Nephron (organoid): ENCODE results near the gene TGM3.

ENCODE experiments used
- H3K27ac Mint-ChIP-seq, 3 experiments: 2 replicates each; pipeline ENCODE4 v1.8.0; 2020; ENCODE audit warnings: mixed read lengths in 3 of 3, mild to moderate bottlenecking in 2 of 3, moderate library complexity in 1 of 3
- H3K27me3 Mint-ChIP-seq: 2 replicates; pipeline ENCODE4 v1.8.0; 2021; ENCODE audit warnings: low read depth, mild to moderate bottlenecking, moderate library complexity, mixed read lengths
- H3K36me3 Mint-ChIP-seq: 2 replicates; pipeline ENCODE4 v1.8.0; 2020; ENCODE audit warnings: low read depth, mixed read lengths
- H3K4me1 Mint-ChIP-seq: 2 replicates; pipeline ENCODE4 v1.8.0; 2020; ENCODE audit warnings: mixed read lengths
- H3K4me3 Mint-ChIP-seq, 3 experiments: 2 replicates each; pipeline ENCODE4 v1.8.0; 2020; ENCODE audit warnings: mild to moderate bottlenecking in 3 of 3, mixed read lengths in 3 of 3, moderate library complexity in 2 of 3
- H3K9me3 Mint-ChIP-seq: 2 replicates; pipeline ENCODE4 v1.8.0; 2020; ENCODE audit warnings: mixed read lengths
- CTCF ChIP-seq, 3 experiments: fragments of 200-600 bp; sonication (generic); IDR thresholded peaks; one replicate each; pipeline ENCODE4 v1.5.0; 2021; ENCODE audit warnings: antibody characterized with exemption in 3 of 3; ENCODE audit not compliant: unreplicated experiment in 3 of 3

TGM3 gene

DNA sequence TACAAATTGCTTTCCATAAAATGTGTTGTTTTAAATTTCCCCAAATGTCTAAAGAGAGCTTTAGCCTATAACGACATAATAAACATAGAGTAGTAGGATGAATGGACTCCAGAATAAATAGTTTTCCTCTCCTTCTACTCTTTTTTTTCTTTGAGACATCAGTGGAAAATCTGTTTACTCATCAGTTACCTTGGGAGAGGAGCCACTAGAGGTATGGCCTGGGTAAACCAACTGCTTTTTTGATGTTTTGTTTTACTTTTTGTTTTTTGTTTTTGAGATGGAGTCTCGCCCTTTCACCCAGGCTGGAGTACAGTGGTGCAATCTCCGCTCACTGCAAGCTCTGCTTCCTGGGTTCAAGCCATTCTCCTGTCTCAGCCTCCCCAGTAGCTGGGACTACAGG, 8.3 kb upstream of the TGM3 start:
- no peak overlapping the region for H3K27ac Mint-ChIP-seq
- no peak overlapping the region for H3K4me3 Mint-ChIP-seq

GRCh38 chr20:2289475-2289874, 6.3 kb upstream of the TGM3 start:
- Mint-ChIP-seq H3K27me3 (peaks cover 3% of the 10 kb centered on the region), H3K36me3 (no peaks in the 10 kb centered on the region), H3K4me1 (peaks cover 6% of the 10 kb centered on the region), H3K9me3 (no peaks in the 10 kb centered on the region), H3K4me3 (no peak overlapping the region), H3K27ac (peak overlapping the region in 1 of 3 experiments; percentile 2)
- no peak for TF ChIP-seq CTCF (IDR thresholded peaks at IDR 0.05; ENCODE audit: unreplicated experiment in 3 of 3)

More for the DNA sequence above, 8.3 kb upstream of the TGM3 start:
- H3K9me3 Mint-ChIP-seq = no peaks in the 10 kb centered on the region
- no peaks in the 10 kb centered on the region for H3K36me3 Mint-ChIP-seq
- H3K4me1 Mint-ChIP-seq = peaks cover 6% of the 10 kb centered on the region
- TF ChIP-seq CTCF (IDR thresholded peaks at IDR 0.05; ENCODE audit: unreplicated experiment in 3 of 3) = no peak
- H3K27me3 Mint-ChIP-seq = peaks cover 3% of the 10 kb centered on the region

- Mint-ChIP-seq H3K27ac (no peak overlapping the region), H3K36me3 (no peaks in the 10 kb centered on the region), H3K4me1 (peaks cover 6% of the 10 kb centered on the region), H3K27me3 (peaks cover 3% of the 10 kb centered on the region), H3K9me3 (no peaks in the 10 kb centered on the region), H3K4me3 (no peak overlapping the region)
- TF ChIP-seq CTCF (IDR thresholded peaks at IDR 0.05; ENCODE audit: unreplicated experiment in 3 of 3) = no peak
These were observed 5.3 kb upstream of the TGM3 start for GRCh38 chr20:2290486-2290885.

- peaks cover 26% of the 10 kb centered on the region for H3K4me1 Mint-ChIP-seq
- no peak overlapping the region for H3K27ac Mint-ChIP-seq
- TF ChIP-seq CTCF (IDR thresholded peaks at IDR 0.05; ENCODE audit: unreplicated experiment in 3 of 3) = no peak
- no peaks in the 10 kb centered on the region for H3K9me3 Mint-ChIP-seq
- no peak overlapping the region for H3K4me3 Mint-ChIP-seq
- no peaks in the 10 kb centered on the region for H3K36me3 Mint-ChIP-seq
- H3K27me3 Mint-ChIP-seq = peaks cover 3% of the 10 kb centered on the region
These were observed 3.2 kb upstream of the TGM3 start for GRCh38 chr20:2292416-2293110.

- no peak overlapping the region for H3K4me3 Mint-ChIP-seq
- H3K36me3 Mint-ChIP-seq = no peaks in the 10 kb centered on the region
- H3K9me3 Mint-ChIP-seq = no peaks in the 10 kb centered on the region
- no peak overlapping the region for H3K27ac Mint-ChIP-seq
- peaks cover 3% of the 10 kb centered on the region for H3K27me3 Mint-ChIP-seq
- TF ChIP-seq CTCF (IDR thresholded peaks at IDR 0.05; ENCODE audit: unreplicated experiment in 3 of 3) = no peak
- H3K4me1 Mint-ChIP-seq = peaks cover 33% of the 10 kb centered on the region
These were observed 2.3 kb upstream of the TGM3 start for GRCh38 chr20:2293486-2293885.

GRCh38 chr20:2293971-2294370, 1.8 kb upstream of the TGM3 start:
- no peaks in the 10 kb centered on the region for H3K9me3 Mint-ChIP-seq
- H3K36me3 Mint-ChIP-seq = no peaks in the 10 kb centered on the region
- no peak for TF ChIP-seq CTCF (IDR thresholded peaks at IDR 0.05; ENCODE audit: unreplicated experiment in 3 of 3)
- no peak overlapping the region for H3K27ac Mint-ChIP-seq
- no peak overlapping the region for H3K4me3 Mint-ChIP-seq
- H3K27me3 Mint-ChIP-seq = peaks cover 7% of the 10 kb centered on the region
- H3K4me1 Mint-ChIP-seq = peaks cover 38% of the 10 kb centered on the region
